ENCODE results near the gene ASPRV1. TPM values are rescaled to one million over a fixed set of nuclear protein-coding genes. Genes with fewer than 3 reads are reported as not detected.

Gene ASPRV1
- polyA plus RNA-seq, 2 of the 4 experiments (the other 2 are of a cell fraction), result 0.36 TPM

DNA sequence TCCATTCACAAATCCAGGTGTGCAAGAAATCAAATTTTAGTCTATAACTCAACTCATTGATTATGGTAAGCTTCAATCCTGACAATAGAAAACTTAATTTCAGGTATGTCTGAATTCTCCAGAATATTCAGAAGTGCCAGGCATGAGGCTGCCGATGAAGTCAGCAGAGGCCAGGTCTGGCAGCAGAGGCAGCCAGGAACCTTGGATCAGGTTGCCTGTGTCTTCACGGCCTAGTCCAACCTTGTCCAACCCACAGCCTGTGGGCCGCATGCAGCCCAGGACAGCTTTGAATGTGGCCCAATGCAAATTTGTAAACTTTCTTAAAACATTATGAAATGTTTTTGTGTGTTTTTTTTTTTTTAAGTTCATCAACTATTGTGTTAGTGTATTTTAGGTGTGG is 46.9 kb upstream of the ASPRV1 start:
- H3K4me1 ChIP-seq, result no peaks in the 10 kb centered on the region
- DNase-seq (ENCODE audit: low read depth in 1 of 2, low spot score in 1 of 2) (no peak), FAIRE-seq (no peak), ATAC-seq (no peak)
- TF ChIP-seq SMC3 (IDR thresholded peaks at IDR 0.05) (no peak), KDM1A (IDR thresholded peaks at IDR 0.05; ENCODE audit: low read depth) (no peak), BHLHE40 (IDR thresholded peaks at IDR 0.05; ENCODE audit: low read depth, low read length) (no peak), MAFK (IDR thresholded peaks at IDR 0.05; ENCODE audit: partially characterized antibody) (no peak), POLR2AphosphoS2 (conservative IDR thresholded peaks at IDR 0.05; ENCODE audit: low read length) (no peak), CBX2 (IDR thresholded peaks at IDR 0.05; ENCODE audit: borderline replicate concordance, low read depth) (no peak)
- TF ChIP-seq, protein P1, sequence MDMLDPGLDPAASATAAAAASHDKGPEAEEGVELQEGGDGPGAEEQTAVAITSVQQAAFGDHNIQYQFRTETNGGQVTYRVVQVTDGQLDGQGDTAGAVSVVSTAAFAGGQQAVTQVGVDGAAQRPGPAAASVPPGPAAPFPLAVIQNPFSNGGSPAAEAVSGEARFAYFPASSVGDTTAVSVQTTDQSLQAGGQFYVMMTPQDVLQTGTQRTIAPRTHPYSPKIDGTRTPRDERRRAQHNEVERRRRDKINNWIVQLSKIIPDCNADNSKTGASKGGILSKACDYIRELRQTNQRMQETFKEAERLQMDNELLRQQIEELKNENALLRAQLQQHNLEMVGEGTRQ (IDR thresholded peaks at IDR 0.05), result no peak
- TF ChIP-seq, protein P2, sequence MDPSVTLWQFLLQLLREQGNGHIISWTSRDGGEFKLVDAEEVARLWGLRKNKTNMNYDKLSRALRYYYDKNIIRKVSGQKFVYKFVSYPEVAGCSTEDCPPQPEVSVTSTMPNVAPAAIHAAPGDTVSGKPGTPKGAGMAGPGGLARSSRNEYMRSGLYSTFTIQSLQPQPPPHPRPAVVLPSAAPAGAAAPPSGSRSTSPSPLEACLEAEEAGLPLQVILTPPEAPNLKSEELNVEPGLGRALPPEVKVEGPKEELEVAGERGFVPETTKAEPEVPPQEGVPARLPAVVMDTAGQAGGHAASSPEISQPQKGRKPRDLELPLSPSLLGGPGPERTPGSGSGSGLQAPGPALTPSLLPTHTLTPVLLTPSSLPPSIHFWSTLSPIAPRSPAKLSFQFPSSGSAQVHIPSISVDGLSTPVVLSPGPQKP (IDR thresholded peaks at IDR 0.05; ENCODE audit: low read depth, low read length), result no peak
- no peak overlapping the region for H3K4me3 ChIP-seq
- ChIA-PET POLR2A (no interaction called here), CTCF (interaction anchor here (0.9 to 2.1 kb wide), 3 partner anchors 11 to 54 kb away, joined by 3 to 11 read pairs (median 3); no protein-coding TSS in a partner anchor)
- no peak overlapping the region for H3K4me2 ChIP-seq
- 96% methylated on average over 3 of the region's 3 CpGs for WGBS (ENCODE audit: missing lambda C conversion rate)
- H3K9me3 ChIP-seq, result no peaks in the 10 kb centered on the region
- no peak overlapping the region for H3K27ac ChIP-seq

DNA sequence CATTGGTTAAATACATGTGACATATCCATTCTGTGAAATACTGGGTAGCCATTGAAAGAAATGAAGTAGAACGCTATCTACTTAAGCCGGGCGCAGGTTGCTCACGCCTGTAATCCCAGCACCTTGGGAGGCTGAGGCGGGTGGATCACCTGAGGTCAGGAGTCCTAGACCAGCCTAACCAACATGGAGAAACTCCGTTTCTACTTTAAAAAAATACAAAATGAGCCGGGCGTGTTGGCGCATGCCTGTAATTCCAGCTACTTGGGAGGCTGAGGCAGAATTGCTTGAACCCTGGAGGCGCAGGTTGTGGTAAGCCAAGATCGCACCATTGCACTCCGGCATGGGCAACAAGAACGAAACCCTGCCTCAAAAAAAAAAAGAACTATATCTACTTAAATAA is 45.7 kb upstream of the ASPRV1 start:
- H3K4me1 ChIP-seq, result no peaks in the 10 kb centered on the region
- TF ChIP-seq, protein P2 (IDR thresholded peaks at IDR 0.05; ENCODE audit: low read depth, low read length), result no peak
- TF ChIP-seq FOSL2 (IDR thresholded peaks at IDR 0.05), result no peak
- TF ChIP-seq FOSL2 (CRISPR knock-in tag; IDR thresholded peaks at IDR 0.05), result no peak
- TF ChIP-seq TP53 (CRISPR knock-in tag; IDR thresholded peaks at IDR 0.05), result no peak
- TF ChIP-seq HEYL (CRISPR knock-in tag; IDR thresholded peaks at IDR 0.05), result no peak
- TF ChIP-seq, protein P1 (IDR thresholded peaks at IDR 0.05), result no peak
- no peak for TF ChIP-seq FOXS1 (CRISPR knock-in tag; IDR thresholded peaks at IDR 0.05)
- no peak for TF ChIP-seq CBX8 (IDR thresholded peaks at IDR 0.05)
- no peak for TF ChIP-seq RAD21 (conservative IDR thresholded peaks at IDR 0.05 in 1 of 2, IDR thresholded peaks at IDR 0.05 in 1 of 2)
- no peak for TF ChIP-seq EP300 (IDR thresholded peaks at IDR 0.05)
- no peak for TF ChIP-seq CBX2 (IDR thresholded peaks at IDR 0.05; ENCODE audit: borderline replicate concordance, low read depth)
- TF ChIP-seq, protein P3, sequence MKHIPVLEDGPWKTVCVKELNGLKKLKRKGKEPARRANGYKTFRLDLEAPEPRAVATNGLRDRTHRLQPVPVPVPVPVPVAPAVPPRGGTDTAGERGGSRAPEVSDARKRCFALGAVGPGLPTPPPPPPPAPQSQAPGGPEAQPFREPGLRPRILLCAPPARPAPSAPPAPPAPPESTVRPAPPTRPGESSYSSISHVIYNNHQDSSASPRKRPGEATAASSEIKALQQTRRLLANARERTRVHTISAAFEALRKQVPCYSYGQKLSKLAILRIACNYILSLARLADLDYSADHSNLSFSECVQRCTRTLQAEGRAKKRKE (CRISPR knock-in tag; IDR thresholded peaks at IDR 0.05; ENCODE audit: low read depth), result no peak
- no peak for TF ChIP-seq BHLHE40 (IDR thresholded peaks at IDR 0.05; ENCODE audit: low read depth, low read length)
- no peak for TF ChIP-seq HOXB13 (CRISPR knock-in tag; IDR thresholded peaks at IDR 0.05; ENCODE audit: low read depth)
- no peak for TF ChIP-seq PHF8 (IDR thresholded peaks at IDR 0.05; ENCODE audit: borderline replicate concordance, low read depth)
- no peak for TF ChIP-seq EHMT2 (IDR thresholded peaks at IDR 0.05; ENCODE audit: low read depth)
- no peak for TF ChIP-seq ZFP36 (IDR thresholded peaks at IDR 0.05; ENCODE audit: borderline replicate concordance, partially characterized antibody)
- TF ChIP-seq SMC3 (IDR thresholded peaks at IDR 0.05), result no peak
- TF ChIP-seq, protein P4, sequence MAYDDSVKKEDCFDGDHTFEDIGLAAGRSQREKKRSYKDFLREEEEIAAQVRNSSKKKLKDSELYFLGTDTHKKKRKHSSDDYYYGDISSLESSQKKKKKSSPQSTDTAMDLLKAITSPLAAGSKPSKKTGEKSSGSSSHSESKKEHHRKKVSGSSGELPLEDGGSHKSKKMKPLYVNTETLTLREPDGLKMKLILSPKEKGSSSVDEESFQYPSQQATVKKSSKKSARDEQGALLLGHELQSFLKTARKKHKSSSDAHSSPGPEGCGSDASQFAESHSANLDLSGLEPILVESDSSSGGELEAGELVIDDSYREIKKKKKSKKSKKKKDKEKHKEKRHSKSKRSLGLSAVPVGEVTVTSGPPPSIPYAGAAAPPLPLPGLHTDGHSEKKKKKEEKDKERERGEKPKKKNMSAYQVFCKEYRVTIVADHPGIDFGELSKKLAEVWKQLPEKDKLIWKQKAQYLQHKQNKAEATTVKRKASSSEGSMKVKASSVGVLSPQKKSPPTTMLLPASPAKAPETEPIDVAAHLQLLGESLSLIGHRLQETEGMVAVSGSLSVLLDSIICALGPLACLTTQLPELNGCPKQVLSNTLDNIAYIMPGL (CRISPR knock-in tag; IDR thresholded peaks at IDR 0.05; ENCODE audit: borderline replicate concordance), result no peak
- TF ChIP-seq JUNB (IDR thresholded peaks at IDR 0.05), result no peak
- H3K27ac ChIP-seq, result no peak overlapping the region
- POLR2A ChIA-PET, result no interaction called here
- DNase-seq (ENCODE audit: low read depth in 1 of 2, low spot score in 1 of 2) (no peak), ATAC-seq (no peak), FAIRE-seq (no peak)
- CTCF ChIA-PET, result interaction anchor here (1.0 kb wide), 1 partner anchor 64 kb away, joined by 3 read pairs; no protein-coding TSS in a partner anchor
- no peak overlapping the region for H3K4me3 ChIP-seq
- H3K9me3 ChIP-seq, result no peaks in the 10 kb centered on the region
- WGBS (ENCODE audit: missing lambda C conversion rate), result 86% methylated on average over 13 of the region's 13 CpGs
- no peak overlapping the region for H3K4me2 ChIP-seq
